Stimulated activated CD8-positive, alpha-beta memory T cell treated with anti-CD3 and anti-CD28 coated beads, Interleukin-15, amount 100 ng/mL, for 24 hours (primary cell): ENCODE results near the gene ADAMTS4.

Experiments used
- DNase-seq: peaks from one replicate; pipeline ENCODE4 v3.0.0-alpha.2; 2020; ENCODE audit warnings: low read depth

ADAMTS4 gene

GRCh38 chr1:161196111-161196510, 2.7 kb downstream of the ADAMTS4 start:
- no peak for DNase-seq

GRCh38 chr1:161195171-161195570, 3.7 kb downstream of the ADAMTS4 start:
- no peak for DNase-seq

GRCh38 chr1:161193561-161194235, 5.2 kb downstream of the ADAMTS4 start:
- no peak for DNase-seq

- DNase-seq = no peak
Observed at GRCh38 chr1:161192476-161193465, 6.1 kb downstream of the ADAMTS4 start.

- DNase-seq = no peak
Observed at GRCh38 chr1:161191971-161192370, 6.9 kb downstream of the ADAMTS4 start.

GRCh38 chr1:161190962-161191521, 7.8 kb downstream of the ADAMTS4 start:
- DNase-seq = no peak

- no peak for DNase-seq
Observed at GRCh38 chr1:161189036-161189435, 9.8 kb downstream of the ADAMTS4 start.

- no peak for DNase-seq
Observed at GRCh38 chr1:161188381-161188780, 10.5 kb downstream of the ADAMTS4 start.

- no peak for DNase-seq
Observed at GRCh38 chr1:161187311-161187710, 11.5 kb downstream of the ADAMTS4 start.

- no peak for DNase-seq
Observed at GRCh38 chr1:161185732-161186311, 13.0 kb downstream of the ADAMTS4 start.

- no peak for DNase-seq
Observed at GRCh38 chr1:161185282-161185682, 13.6 kb downstream of the ADAMTS4 start.

- no peak for DNase-seq
Observed at GRCh38 chr1:161182214-161182613, 16.6 kb downstream of the ADAMTS4 start.

- DNase-seq = no peak
Observed at GRCh38 chr1:161180639-161181038, 18.2 kb downstream of the ADAMTS4 start.

GRCh38 chr1:161179698-161180097, 19.2 kb downstream of the ADAMTS4 start:
- no peak for DNase-seq

- no peak for DNase-seq
Observed at GRCh38 chr1:161177936-161178244, 21.0 kb downstream of the ADAMTS4 start.

GRCh38 chr1:161177112-161177935, 21.5 kb downstream of the ADAMTS4 start, which contains the start of gene B4GALT3:
Gene B4GALT3, minus strand, starts transcription at chr1:161177507. Its CDS starts 1,447 bp downstream, at chr1:161176060.
- DNase-seq = peak; percentile 99

- DNase-seq = no peak
Observed at GRCh38 chr1:161176468-161177111, 22.3 kb downstream of the ADAMTS4 start.

GRCh38 chr1:161175771-161176453, 22.9 kb downstream of the ADAMTS4 start:
- DNase-seq = no peak

- no peak for DNase-seq
Observed at GRCh38 chr1:161174911-161175310, 23.9 kb downstream of the ADAMTS4 start.

- DNase-seq = no peak
Observed at GRCh38 chr1:161173711-161174110, 25.1 kb downstream of the ADAMTS4 start.
